Measurements from ENCODE around the gene VTI1A. TPM values are rescaled to one million over a fixed set of nuclear protein-coding genes. Genes with fewer than 3 reads are reported as not detected.
"Not testable (repeated sequence)": the region's sequence is repeated elsewhere in the genome, so short reads cannot be mapped to it uniquely, and the experiment has no call there.

VTI1A gene
- total RNA-seq, 1 experiment from 2014 or later, result 18.1 TPM

- Histone ChIP-seq H3K36me3 (ENCODE audit: low read depth) (no peaks in the 10 kb centered on the region), H3F3A (ENCODE audit: insufficient read depth, low read depth) (no peaks in the 10 kb centered on the region), H3K4me2 (no peak overlapping the region), H2AFZ (no peak overlapping the region), H3K27me3 (ENCODE audit: insufficient read depth, low read depth) (no peaks in the 10 kb centered on the region), H3K79me2 (ENCODE audit: low read depth) (no peaks in the 10 kb centered on the region), H3K9me2 (ENCODE audit: insufficient read depth) (no peaks in the 10 kb centered on the region), H3K27ac (no peak overlapping the region), H3K4me1 (replicated peaks; ENCODE audit: insufficient read depth) (no peaks in the 10 kb centered on the region), H4K20me1 (ENCODE audit: insufficient read depth) (no peaks in the 10 kb centered on the region), H3K4me3 (no peak overlapping the region), H3K9me3 (ENCODE audit: insufficient read depth, low read depth) (no peaks in the 10 kb centered on the region)
- TF ChIP-seq EZH2 (IDR thresholded peaks at IDR 0.05; ENCODE audit: low read depth) (no peak), CTCF (conservative IDR thresholded peaks at IDR 0.05) (no peak)
- ChIA-PET POLR2A (ENCODE audit: unreplicated experiment) (no interaction called here), CTCF (no interaction called here)
- no peak for DNase-seq
- intact Hi-C loops (cut with micrococcal nuclease; ENCODE audit: unreplicated experiment), result no loop called here
- BruUV-seq (replicated peaks), result no TSS peak
Observed at GRCh38 chr10:112857493-112857892, 410.5 kb downstream of the VTI1A start.

- Histone ChIP-seq H3K4me1 (replicated peaks; ENCODE audit: insufficient read depth) (no peaks in the 10 kb centered on the region), H3K79me2 (ENCODE audit: low read depth) (no peaks in the 10 kb centered on the region), H3K27me3 (ENCODE audit: insufficient read depth, low read depth) (no peaks in the 10 kb centered on the region), H3K9me3 (ENCODE audit: insufficient read depth, low read depth) (no peaks in the 10 kb centered on the region), H3K9me2 (ENCODE audit: insufficient read depth) (no peaks in the 10 kb centered on the region), H2AFZ (no peak overlapping the region), H3F3A (ENCODE audit: insufficient read depth, low read depth) (no peaks in the 10 kb centered on the region), H3K36me3 (ENCODE audit: low read depth) (no peaks in the 10 kb centered on the region), H3K27ac (no peak overlapping the region), H4K20me1 (ENCODE audit: insufficient read depth) (no peaks in the 10 kb centered on the region), H3K4me2 (no peak overlapping the region), H3K4me3 (no peak overlapping the region)
- ChIA-PET CTCF (no interaction called here), POLR2A (ENCODE audit: unreplicated experiment) (no interaction called here)
- no peak for TF ChIP-seq EZH2 (IDR thresholded peaks at IDR 0.05; ENCODE audit: low read depth)
- no peak for TF ChIP-seq CTCF (conservative IDR thresholded peaks at IDR 0.05)
- intact Hi-C loops (cut with micrococcal nuclease; ENCODE audit: unreplicated experiment), result no loop called here
- DNase-seq, result no peak
- no TSS peak for BruUV-seq (replicated peaks)
Observed at GRCh38 chr10:112858986-112859651, 412.1 kb downstream of the VTI1A start.

GRCh38 chr10:112859793-112860192 lies 412.8 kb downstream of the VTI1A start:
- no peaks in the 10 kb centered on the region for H3K79me2 ChIP-seq (ENCODE audit: low read depth)
- H3K27ac ChIP-seq, result no peak overlapping the region
- H3K36me3 ChIP-seq (ENCODE audit: low read depth), result no peaks in the 10 kb centered on the region
- DNase-seq, result no peak
- ChIA-PET CTCF (no interaction called here), POLR2A (ENCODE audit: unreplicated experiment) (no interaction called here)
- no peaks in the 10 kb centered on the region for H4K20me1 ChIP-seq (ENCODE audit: insufficient read depth)
- no peaks in the 10 kb centered on the region for H3K4me1 ChIP-seq (replicated peaks; ENCODE audit: insufficient read depth)
- BruUV-seq (replicated peaks), result no TSS peak
- H3K4me2 ChIP-seq, result no peak overlapping the region
- H2AFZ ChIP-seq, result no peak overlapping the region
- no peak overlapping the region for H3K4me3 ChIP-seq
- no peaks in the 10 kb centered on the region for H3K27me3 ChIP-seq (ENCODE audit: insufficient read depth, low read depth)
- intact Hi-C loops (cut with micrococcal nuclease; ENCODE audit: unreplicated experiment), result no loop called here
- no peaks in the 10 kb centered on the region for H3K9me3 ChIP-seq (ENCODE audit: insufficient read depth, low read depth)
- TF ChIP-seq EZH2 (IDR thresholded peaks at IDR 0.05; ENCODE audit: low read depth) (no peak), CTCF (conservative IDR thresholded peaks at IDR 0.05) (no peak)
- no peaks in the 10 kb centered on the region for H3F3A ChIP-seq (ENCODE audit: insufficient read depth, low read depth)
- H3K9me2 ChIP-seq (ENCODE audit: insufficient read depth), result no peaks in the 10 kb centered on the region

GRCh38 chr10:112863461-112863860 lies 416.4 kb downstream of the VTI1A start:
- H2AFZ ChIP-seq; H3F3A ChIP-seq (ENCODE audit: insufficient read depth, low read depth); intact Hi-C loops (cut with micrococcal nuclease; ENCODE audit: unreplicated experiment); H3K27me3 ChIP-seq (ENCODE audit: insufficient read depth, low read depth); H3K36me3 ChIP-seq (ENCODE audit: low read depth); CTCF ChIA-PET; H3K27ac ChIP-seq; H3K9me3 ChIP-seq (ENCODE audit: insufficient read depth, low read depth); H3K4me3 ChIP-seq; DNase-seq; H3K9me2 ChIP-seq (ENCODE audit: insufficient read depth); H3K4me2 ChIP-seq; H3K4me1 ChIP-seq (replicated peaks; ENCODE audit: insufficient read depth); POLR2A ChIA-PET (ENCODE audit: unreplicated experiment); H3K79me2 ChIP-seq (ENCODE audit: low read depth); BruUV-seq (replicated peaks); H4K20me1 ChIP-seq (ENCODE audit: insufficient read depth): not testable (repeated sequence)
